G401 (cell line): ENCODE data around the gene GATA2. TPM values are rescaled to one million over a fixed set of nuclear protein-coding genes. Genes with fewer than 3 reads are reported as not detected.

Source experiments
- total RNA-seq: library from RNA; depleted of rRNA; stranded (reverse); fragments of >200 nt; shearing (Covaris generic); gene quantifications from 2 replicates; pipeline ENCODE4 v1.2.3, GENCODE V29; 2014; rRNA removed

Gene GATA2
- total RNA-seq, 1 experiment from 2014 or later = 85.0 TPM

Other genes with a start within 250 kb of the GATA2 start
- not detected in 2 replicates for gene DNAJB8, start 26.3 kb downstream of the GATA2 start, total RNA-seq
- 333 and 383 TPM in 2 replicates for gene RPN1, start 157.6 kb upstream of the GATA2 start, total RNA-seq
- 114 and 168 TPM in 2 replicates for gene RAB7A, start 233.0 kb upstream of the GATA2 start, total RNA-seq